Measurements from ENCODE around the gene FUCA2. TPM values are rescaled to one million over a fixed set of nuclear protein-coding genes. Genes with fewer than 3 reads are reported as not detected.

Gene FUCA2
- total and polyA plus RNA-seq, 2 of the 8 experiments (the other 6 are each of a cell fraction or from before 2014, with no cell fraction given) = 24.2 to 47.2 TPM

DNA sequence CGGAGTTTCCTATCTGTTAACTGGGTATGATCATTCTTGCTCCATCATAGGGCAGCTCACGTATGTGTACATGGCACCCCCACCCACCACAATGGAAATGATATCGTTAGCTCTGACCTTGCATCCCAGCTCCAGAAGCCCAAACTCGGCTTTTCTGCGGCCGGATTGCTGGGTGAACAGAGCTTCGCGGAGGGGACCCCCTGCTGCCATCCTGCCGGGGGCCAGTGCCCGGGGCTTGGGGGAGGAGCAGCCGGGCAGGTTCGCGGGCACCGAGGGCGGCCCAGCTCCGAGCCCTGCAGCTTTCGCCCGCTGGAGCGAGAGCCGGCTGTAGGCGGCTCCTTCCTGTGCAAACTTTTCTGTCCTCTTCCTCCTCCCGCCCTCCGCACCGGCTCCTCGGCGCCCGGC lies 24.9 kb upstream of the FUCA2 start:
- no peak overlapping the region for H2BK12ac ChIP-seq (ENCODE audit: low read depth, low read length)
- no peaks in the 10 kb centered on the region for H3K9me3 ChIP-seq (ENCODE audit: insufficient read depth in 2 of 2, low read depth in 1 of 2, low read length in 1 of 2)
- no peaks in the 10 kb centered on the region for H3K79me1 ChIP-seq (ENCODE audit: low read depth, low read length)
- H3K14ac ChIP-seq (ENCODE audit: insufficient read length) = no peak overlapping the region
- peaks cover 9% of the 10 kb centered on the region; the same call in 1 of the 2 replicates for H3K23me2 ChIP-seq (ENCODE audit: low read depth, low read length)
- FAIRE-seq = no peak
- H3K4me3 ChIP-seq (ENCODE audit: extremely low read depth in 1 of 4, insufficient read depth in 2 of 4, low read depth in 3 of 4, low read length in 4 of 4) = peak overlapping the region; percentile 39 to 71 (median 66)
- peaks cover 6 to 10% (median 8%) of the 10 kb centered on the region in 4 experiments for H3K4me1 ChIP-seq (replicated peaks in 1 of 4; ENCODE audit: control insufficient read depth in 3 of 4, insufficient read depth in 4 of 4, low read length in 3 of 4)
- no peak overlapping the region for H2BK15ac ChIP-seq (ENCODE audit: low read length)
- H3K79me2 ChIP-seq (ENCODE audit: control insufficient read depth in 1 of 2, insufficient read depth in 2 of 2, low read length in 2 of 2) = no peaks in the 10 kb centered on the region
- no peak overlapping the region for H3K27ac ChIP-seq (ENCODE audit: low read depth, low read length)
- no peak overlapping the region for H3K56ac ChIP-seq (replicated peaks; ENCODE audit: insufficient read length, low read depth, low read length)
- peak overlapping the region; percentile 75; the same call in 1 of the 2 replicates for H4K8ac ChIP-seq (ENCODE audit: extremely low read depth, insufficient read depth, low read length)
- no peak overlapping the region for H3K4ac ChIP-seq (replicated peaks; ENCODE audit: insufficient read length, low read depth, low read length)
- H3K23ac ChIP-seq (ENCODE audit: insufficient read length) = no peak overlapping the region
- POLR2A ChIA-PET (ENCODE audit: partially characterized antibody) = interaction anchor here (0.8 to 3.6 kb wide), 4 partner anchors 19 to 1026 kb away, joined by 3 to 24 read pairs (median 3); partner anchors contain the start of genes ADAT2, FUCA2 and PEX3
- DNase-seq (ENCODE audit: low read depth in 1 of 2, low spot score in 2 of 2) = peak in 1 of 2 experiments; percentile 75
- peak overlapping the region; percentile 70 to 87 for H3K4me2 ChIP-seq (ENCODE audit: insufficient read depth in 1 of 2, low read depth in 2 of 2, low read length in 2 of 2)
- peaks cover 2 to 30% (median 22%) of the 10 kb centered on the region in 4 experiments for H3K27me3 ChIP-seq (replicated peaks in 1 of 4; ENCODE audit: control insufficient read depth in 3 of 4, extremely low read depth in 1 of 4, insufficient read depth in 3 of 4, low read length in 3 of 4)
- H3K36me3 ChIP-seq (ENCODE audit: control insufficient read depth in 2 of 4, insufficient read depth in 4 of 4, low read length in 3 of 4) = no peaks in the 10 kb centered on the region
- CTCF ChIA-PET (ENCODE audit: partially characterized antibody) = interaction anchor here (1.1 to 9.9 kb wide), 7 partner anchors 11 to 35 kb away, joined by 3 to 77 read pairs (median 4); partner anchors contain the start of gene FUCA2
- no peak overlapping the region for H2AK5ac ChIP-seq (ENCODE audit: low read depth, low read length)
- peak overlapping the region; percentile 42; the same call in 1 of the 2 replicates for H3K18ac ChIP-seq (ENCODE audit: extremely low read depth, low read length)
- no peaks in the 10 kb centered on the region for H4K20me1 ChIP-seq (replicated peaks in 1 of 2; ENCODE audit: control insufficient read depth in 1 of 2, insufficient read depth in 2 of 2, low read length in 2 of 2)
- no peak overlapping the region for H2BK5ac ChIP-seq (ENCODE audit: low read depth, low read length)
- 5% methylated on average over 19 of the region's 27 CpGs; no CpG with 5 or more reads in 1 of the 2 experiments for WGBS, 2 experiments (ENCODE audit: extremely low coverage in 1 of 2, insufficient coverage in 1 of 2, insufficient read length in 1 of 2, insufficient replicate concordance in 2 of 2, low coverage in 1 of 2, low lambda C conversion rate in 2 of 2, missing lambda C conversion rate in 1 of 2)
- H2AFZ ChIP-seq (ENCODE audit: low read length) = no peak overlapping the region
- no peak overlapping the region for H2BK20ac ChIP-seq (ENCODE audit: low read length)
- H3K9ac ChIP-seq (replicated peaks in 1 of 4; ENCODE audit: extremely low read depth in 1 of 4, low read depth in 3 of 4, low read length in 3 of 4) = peak overlapping the region; percentile 25 to 84 (median 48); a peak in 6 of 7 replicates
- H4K5ac ChIP-seq (ENCODE audit: insufficient read length, low read depth, low read length) = no peak overlapping the region
- H2BK120ac ChIP-seq (replicated peaks; ENCODE audit: low read depth, low read length) = no peak overlapping the region
- H4K91ac ChIP-seq (replicated peaks; ENCODE audit: insufficient read length, low read length) = no peak overlapping the region
- TF ChIP-seq ASH2L (IDR thresholded peaks at IDR 0.05; ENCODE audit: low read length) (peak; percentile 60), CREB1 (IDR thresholded peaks at IDR 0.05) (no peak), CHD1 (IDR thresholded peaks at IDR 0.05; ENCODE audit: low read depth, low read length) (no peak), SP4 (IDR thresholded peaks at IDR 0.05; ENCODE audit: low read length) (no peak), EZH2 (IDR thresholded peaks at IDR 0.05; ENCODE audit: low read depth, low read length, severe bottlenecking) (peak; percentile 18), SP1 (IDR thresholded peaks at IDR 0.05; ENCODE audit: low read depth, low read length) (no peak), TEAD4 (IDR thresholded peaks at IDR 0.05; ENCODE audit: low read depth, low read length) (no peak), GTF2F1 (IDR thresholded peaks at IDR 0.05; ENCODE audit: borderline replicate concordance, low read depth, low read length) (no peak), RXRA (IDR thresholded peaks at IDR 0.05; ENCODE audit: insufficient read depth, low read depth, low read length) (no peak), CTBP2 (IDR thresholded peaks at IDR 0.05; ENCODE audit: borderline replicate concordance, insufficient read depth, insufficient read length, low read length) (no peak), KDM4A (IDR thresholded peaks at IDR 0.05; ENCODE audit: low read depth, low read length, severe bottlenecking) (peak; percentile 59), POLR2AphosphoS5 (IDR thresholded peaks at IDR 0.05; ENCODE audit: low read depth, low read length) (0 out of 2 replicates have a peak, but pooled peaks have one; percentile 17), TAF1 (IDR thresholded peaks at IDR 0.05; ENCODE audit: low read depth, low read length) (peak; percentile 69)
- TF ChIP-seq, protein P1, sequence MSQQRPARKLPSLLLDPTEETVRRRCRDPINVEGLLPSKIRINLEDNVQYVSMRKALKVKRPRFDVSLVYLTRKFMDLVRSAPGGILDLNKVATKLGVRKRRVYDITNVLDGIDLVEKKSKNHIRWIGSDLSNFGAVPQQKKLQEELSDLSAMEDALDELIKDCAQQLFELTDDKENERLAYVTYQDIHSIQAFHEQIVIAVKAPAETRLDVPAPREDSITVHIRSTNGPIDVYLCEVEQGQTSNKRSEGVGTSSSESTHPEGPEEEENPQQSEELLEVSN (IDR thresholded peaks at IDR 0.05) = no peak

All from H1 (cell line).